GM18507 (cell line): ENCODE measurements around the gene EPB41L1.
A peak's percentile ranks its signal among the peaks of the same experiment; 100 is the strongest.

Experiments
- DNase-seq: peaks from one replicate; pipeline ENCODE4 v3.0.0; 2011; ENCODE audit warnings: low read depth; ENCODE audit not compliant: insufficient read length; ENCODE audit errors: extremely low spot score
- FAIRE-seq: peaks from 2 replicates; lab custom pipeline; 2011; peaks lifted over from hg19 to GRCh38; lab: Jason Lieb, UNC

Gene EPB41L1

DNA sequence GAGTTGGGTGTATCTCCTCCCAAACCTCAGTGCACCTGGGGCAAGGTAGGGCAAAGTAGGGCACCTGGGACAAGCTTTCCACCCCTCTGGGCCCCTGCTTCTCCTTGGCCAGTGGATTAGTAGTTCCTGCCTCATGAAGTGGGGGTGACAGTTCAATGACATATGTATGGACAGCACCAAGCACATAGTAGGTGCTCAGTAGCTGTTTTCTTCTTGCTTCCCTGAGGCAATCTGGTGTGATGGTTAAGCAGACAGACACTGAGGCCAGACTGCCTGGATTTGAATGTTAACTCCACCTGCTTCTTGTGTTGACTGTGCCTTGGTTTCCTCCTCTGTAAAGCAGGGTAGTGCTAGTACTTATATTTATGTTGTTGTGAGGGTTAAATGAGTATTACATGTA lies 25.8 kb downstream of the EPB41L1 start:
- DNase-seq (no peak), FAIRE-seq (no peak)

- DNase-seq: no peak
- no peak for FAIRE-seq
These were observed 27.5 kb downstream of the EPB41L1 start for GRCh38 chr20:36181934-36182603.

- FAIRE-seq: no peak
- no peak for DNase-seq
These were observed 28.1 kb downstream of the EPB41L1 start for GRCh38 chr20:36182604-36183154.

DNA sequence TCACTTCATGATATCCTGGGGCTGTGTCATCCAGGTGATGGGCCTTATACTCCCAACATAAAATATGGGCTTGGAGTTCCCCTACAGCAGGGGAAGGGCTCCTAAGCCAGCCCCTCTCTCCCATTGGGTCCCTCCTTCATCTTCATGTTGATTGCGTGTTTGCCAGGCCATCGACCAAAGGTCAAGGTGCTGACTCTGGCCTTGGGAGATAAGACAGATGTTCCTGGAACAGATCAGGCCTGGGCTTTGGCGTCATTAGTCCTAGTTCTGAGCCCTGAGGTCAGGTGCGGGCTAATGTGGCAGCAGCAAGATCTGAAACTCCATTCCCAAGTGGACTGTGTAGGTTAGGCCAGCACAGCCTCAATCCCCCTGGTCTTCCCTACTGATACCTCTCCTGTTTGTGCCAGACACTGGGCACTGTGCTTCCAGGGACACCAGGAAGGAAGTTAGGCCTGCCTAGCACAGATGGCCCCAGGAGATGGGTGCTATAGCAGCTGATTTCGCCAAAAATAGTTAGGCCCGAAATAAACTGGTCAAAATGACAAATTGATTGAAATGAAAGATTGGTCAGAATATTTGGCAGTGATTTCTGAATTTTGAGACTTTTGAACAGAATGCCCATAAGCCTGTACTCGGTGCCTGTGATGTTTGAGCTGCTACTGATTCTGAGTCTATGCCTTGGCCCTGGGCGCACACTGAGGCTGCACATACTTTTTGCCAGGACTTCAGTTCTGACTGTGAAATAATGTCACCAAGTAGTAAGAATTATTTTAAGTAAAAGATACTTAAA lies 28.8 kb downstream of the EPB41L1 start:
- FAIRE-seq: no peak
- DNase-seq: no peak

DNA sequence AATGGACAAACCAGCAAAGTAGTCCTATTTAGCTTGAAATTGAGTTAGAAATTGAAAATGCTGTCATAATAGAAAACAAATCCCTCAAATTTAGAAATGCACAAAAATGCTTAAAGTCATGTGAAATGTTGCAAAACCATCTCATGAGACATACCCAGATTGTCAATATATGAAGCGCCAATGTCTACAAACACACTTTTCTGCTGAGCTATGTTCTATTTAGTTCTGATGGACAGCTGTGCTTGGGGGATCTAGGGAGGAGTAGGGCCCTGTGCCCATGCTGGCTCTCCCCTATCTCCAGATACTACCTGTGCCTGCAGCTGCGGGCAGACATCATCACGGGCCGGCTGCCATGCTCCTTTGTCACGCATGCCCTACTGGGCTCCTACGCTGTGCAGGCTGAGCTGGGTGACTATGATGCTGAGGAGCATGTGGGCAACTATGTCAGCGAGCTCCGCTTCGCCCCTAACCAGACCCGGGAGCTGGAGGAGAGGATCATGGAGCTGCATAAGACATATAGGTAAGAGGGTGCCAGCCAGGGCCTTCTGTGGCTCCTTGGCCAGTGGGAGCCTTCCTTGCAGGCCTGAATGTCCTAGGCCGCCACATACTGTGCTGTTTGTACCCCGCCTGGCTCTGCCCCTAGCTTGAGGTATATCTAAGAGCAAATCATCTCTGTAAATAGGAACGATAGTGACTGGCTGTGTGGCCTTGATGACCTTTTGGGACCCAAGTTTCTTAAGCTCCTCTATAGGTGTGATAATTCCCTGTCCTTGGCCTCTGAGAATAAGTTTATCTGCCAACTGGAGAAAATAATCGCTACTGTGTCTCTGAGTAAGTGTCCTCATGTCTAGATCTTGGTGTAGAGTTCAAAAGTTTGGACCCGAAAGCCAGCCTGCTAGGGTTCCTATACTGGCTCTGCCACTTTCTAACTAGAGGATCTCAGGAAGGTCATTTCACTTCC lies 30.6 kb downstream of the EPB41L1 start:
- FAIRE-seq: no peak

GRCh38 chr20:36193977-36194712 lies 39.6 kb downstream of the EPB41L1 start:
- no peak for FAIRE-seq
- no peak for DNase-seq

More for the DNA sequence above, 30.6 kb downstream of the EPB41L1 start:
- DNase-seq: no peak

DNA sequence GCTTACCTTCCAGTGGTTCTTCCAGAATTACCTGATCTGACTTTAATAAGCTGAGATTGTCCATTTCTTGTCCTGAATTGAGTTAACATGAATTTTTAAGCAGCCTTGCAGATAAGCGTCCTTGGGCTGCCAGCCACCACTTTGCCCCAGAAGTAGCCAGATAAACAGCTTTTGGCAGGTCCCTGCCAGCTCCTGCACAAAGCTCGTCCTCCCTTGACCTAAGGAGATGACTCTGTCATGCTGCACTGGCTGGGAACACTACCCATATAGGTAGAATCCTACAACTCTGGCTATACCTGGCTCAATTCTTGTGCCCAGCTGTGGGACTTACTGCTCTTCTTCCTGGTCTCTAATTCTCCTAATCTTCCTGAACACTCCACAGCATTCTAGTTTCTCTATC lies 42.1 kb downstream of the EPB41L1 start:
- no peak for DNase-seq
- FAIRE-seq: no peak

DNA sequence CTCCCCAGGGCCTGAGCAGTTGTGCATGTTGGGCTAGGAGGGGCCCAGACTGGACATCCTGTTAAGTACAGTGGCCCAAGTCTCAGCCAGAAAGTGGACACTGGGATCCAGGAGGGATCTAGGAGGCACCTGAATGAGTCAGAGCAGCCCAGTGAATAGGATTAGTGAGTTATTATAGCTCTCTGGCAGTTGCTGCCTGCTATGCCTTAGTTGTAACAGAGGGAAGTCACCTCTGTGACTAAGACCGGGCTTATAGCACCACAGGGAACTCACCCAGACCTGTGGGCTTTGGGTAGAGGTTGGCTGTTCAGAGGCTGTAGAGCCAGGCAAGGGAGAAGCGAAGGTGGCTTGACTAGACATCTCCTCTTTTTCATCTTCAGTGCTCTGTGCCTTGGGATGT lies 42.7 kb downstream of the EPB41L1 start:
- no peak for FAIRE-seq
- no peak for DNase-seq

GRCh38 chr20:36199345-36200257 lies 45.1 kb downstream of the EPB41L1 start:
- peak; percentile 51 for DNase-seq

DNA sequence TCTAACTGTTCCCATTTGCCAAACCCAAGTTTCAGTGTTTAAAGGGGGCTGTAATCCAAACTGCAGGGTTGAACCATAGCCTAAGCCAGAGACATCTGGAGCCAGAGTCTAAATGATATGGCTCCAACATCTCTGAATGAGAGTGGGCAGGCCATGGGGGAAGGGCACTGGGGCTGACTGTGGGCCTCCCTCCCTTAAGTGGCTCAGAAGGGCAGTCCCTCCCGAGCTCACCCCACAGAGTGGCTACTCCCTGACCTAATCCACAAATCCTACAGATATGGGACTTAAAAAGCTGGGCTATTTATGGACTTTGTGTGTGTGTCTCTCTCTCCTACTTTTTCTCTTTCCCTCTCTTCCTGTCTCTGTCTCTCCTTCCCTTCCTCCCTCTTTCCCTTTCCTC lies 45.9 kb downstream of the EPB41L1 start:
- FAIRE-seq (no peak), DNase-seq (no peak)

More at GRCh38 chr20:36199345-36200257, 45.1 kb downstream of the EPB41L1 start:
- peak; percentile 82 for FAIRE-seq

GRCh38 chr20:36201198-36201597 lies 46.7 kb downstream of the EPB41L1 start:
- FAIRE-seq: no peak
- DNase-seq: no peak

DNA sequence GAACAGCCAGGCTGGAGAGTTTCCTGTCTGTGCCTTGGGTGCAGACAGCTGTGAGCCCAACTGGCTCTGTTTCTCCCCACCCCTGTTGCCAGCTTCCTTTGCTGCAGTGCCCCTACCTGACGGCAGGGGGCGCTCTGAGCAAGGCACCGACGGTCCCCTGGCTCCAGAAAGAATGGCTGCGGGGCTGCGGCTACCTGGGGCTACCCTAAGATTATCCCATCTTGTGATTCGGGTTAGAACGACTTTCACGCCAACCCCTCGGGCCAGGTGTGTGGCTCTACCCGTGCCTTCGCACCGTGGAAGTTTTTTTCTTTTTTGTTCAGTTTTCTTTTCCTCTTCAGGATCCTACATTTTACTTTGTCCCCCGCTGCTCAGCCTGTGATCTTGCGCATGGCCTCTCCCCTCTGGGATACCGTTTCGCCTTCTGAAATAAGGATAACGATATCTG lies 48.4 kb downstream of the EPB41L1 start:
- peak; percentile 91 for FAIRE-seq
- DNase-seq: peak; percentile 73

GRCh38 chr20:36203861-36204260 lies 49.3 kb downstream of the EPB41L1 start:
- FAIRE-seq (no peak), DNase-seq (no peak)

DNA sequence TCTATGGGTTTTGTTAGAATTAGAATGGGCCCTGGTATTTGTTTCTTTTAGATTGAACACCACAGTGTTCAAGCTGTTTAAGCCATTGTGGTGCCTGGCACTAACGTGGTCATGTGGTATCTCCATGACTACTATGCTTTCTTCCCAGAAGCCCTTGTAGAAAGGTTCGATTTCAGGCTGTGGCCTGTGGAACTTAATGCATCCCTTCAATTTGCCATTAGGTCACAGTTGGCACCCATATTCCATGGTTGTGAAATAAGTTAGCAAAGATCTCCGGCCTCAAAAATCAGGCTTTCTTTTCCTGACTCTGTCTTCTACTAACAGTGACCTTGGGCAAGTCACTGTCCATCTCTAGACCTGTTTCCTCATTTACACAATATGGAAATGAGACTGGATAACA lies 50.5 kb downstream of the EPB41L1 start:
- no peak for DNase-seq
- FAIRE-seq: no peak

DNA sequence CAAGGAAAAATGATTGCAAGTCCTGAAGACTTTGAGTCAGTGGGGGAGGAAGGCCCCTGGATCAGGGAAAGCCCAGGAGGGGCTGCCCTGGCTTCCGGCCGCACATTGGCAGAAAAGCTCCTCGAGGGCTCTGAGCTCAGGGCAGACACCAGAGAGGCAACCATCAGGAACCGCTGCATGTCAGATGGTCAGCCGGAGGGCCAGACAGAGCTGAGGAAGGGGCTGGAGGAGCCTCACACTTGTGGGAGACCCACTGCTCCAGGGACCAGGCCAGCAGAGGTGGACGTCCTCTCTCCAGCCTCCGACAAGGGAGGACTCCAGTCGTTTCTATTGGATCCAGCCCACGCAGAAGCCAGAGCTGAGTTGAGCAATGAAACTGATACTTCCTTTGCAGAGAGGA lies 51.5 kb downstream of the EPB41L1 start:
- FAIRE-seq (no peak), DNase-seq (no peak)

- FAIRE-seq: no peak
These were observed 52.1 kb downstream of the EPB41L1 start for GRCh38 chr20:36206641-36207040.

GRCh38 chr20:36207602-36208001 lies 53.1 kb downstream of the EPB41L1 start:
- FAIRE-seq: no peak
- no peak for DNase-seq

More at GRCh38 chr20:36206641-36207040, 52.1 kb downstream of the EPB41L1 start:
- DNase-seq: no peak

- no peak for DNase-seq
- no peak for FAIRE-seq
These were observed 53.7 kb downstream of the EPB41L1 start for GRCh38 chr20:36208257-36208656.
